Epidermal melanocyte (primary cell): Measurements from ENCODE around the gene UBE3D.

Experiments used
- DNase-seq: peaks from one replicate; pipeline ENCODE4 v3.0.0; 2011; ENCODE audit warnings: low spot score; ENCODE audit not compliant: insufficient read length

UBE3D gene

GRCh38 chr6:83065511-83066192 lies at the start of gene UBE3D:
Gene UBE3D (minus strand): TSS chr6:83065841. CDS start chr6:83065718, 123 bp downstream.
- peak; percentile 67 for DNase-seq

GRCh38 chr6:83114164-83114563 lies 48.5 kb upstream of the UBE3D start:
- no peak for DNase-seq

- DNase-seq, result no peak
Measured at GRCh38 chr6:83113258-83113657, 47.6 kb upstream of the UBE3D start.

- no peak for DNase-seq
Measured at GRCh38 chr6:83108378-83108777, 42.7 kb upstream of the UBE3D start.

- no peak for DNase-seq
Measured at GRCh38 chr6:83098589-83098988, 32.9 kb upstream of the UBE3D start.

- no peak for DNase-seq
Measured at GRCh38 chr6:83097675-83098074, 32.0 kb upstream of the UBE3D start.

- no peak for DNase-seq
Measured at GRCh38 chr6:83097204-83097603, 31.6 kb upstream of the UBE3D start.

- no peak for DNase-seq
Measured at GRCh38 chr6:83096791-83097190, 31.1 kb upstream of the UBE3D start.

GRCh38 chr6:83092756-83093399 lies 27.2 kb upstream of the UBE3D start:
- no peak for DNase-seq

GRCh38 chr6:83086751-83087150 lies 21.1 kb upstream of the UBE3D start:
- DNase-seq, result no peak

GRCh38 chr6:83083476-83083875 lies 17.8 kb upstream of the UBE3D start:
- DNase-seq, result no peak

- DNase-seq, result no peak
Measured at GRCh38 chr6:83073615-83074014, 8.0 kb upstream of the UBE3D start.

GRCh38 chr6:83072726-83073125 lies 7.1 kb upstream of the UBE3D start:
- DNase-seq, result no peak

- DNase-seq, result no peak
Measured at GRCh38 chr6:83071707-83072106, 6.1 kb upstream of the UBE3D start.

GRCh38 chr6:83071023-83071422 lies 5.4 kb upstream of the UBE3D start:
- DNase-seq, result no peak

- no peak for DNase-seq
Measured at GRCh38 chr6:83069633-83070032, 4.0 kb upstream of the UBE3D start.

- no peak for DNase-seq
Measured at GRCh38 chr6:83068616-83069015, 3.0 kb upstream of the UBE3D start.

GRCh38 chr6:83067448-83068439 lies 2.1 kb upstream of the UBE3D start, which contains the start of gene DOP1A:
Gene DOP1A (plus strand): TSS chr6:83067671. CDS start chr6:83096978, 29,307 bp downstream.
- DNase-seq, result peak; percentile 72

- no peak for DNase-seq
Measured at GRCh38 chr6:83062225-83062624, 3.4 kb downstream of the UBE3D start.

- no peak for DNase-seq
Measured at GRCh38 chr6:83061190-83061589, 4.5 kb downstream of the UBE3D start.

GRCh38 chr6:83057705-83058321 lies 7.8 kb downstream of the UBE3D start:
- no peak for DNase-seq
